Measurements from ENCODE around the gene NTM.

GRCh38 chr11:131458421-131458820 lies 88.0 kb downstream of the NTM start:
- TF ChIP-seq POLR2AphosphoS5 (IDR thresholded peaks at IDR 0.05), result no peak
- no peak for TF ChIP-seq CTCF (IDR thresholded peaks at IDR 0.05)

Data from breast epithelium (tissue), 3 donors.